HEK293 (cell line): ENCODE data around the gene KLF4.

Experiments used
- CTCF ChIA-PET: fragments of 350-600 bp; formaldehyde crosslinking; extraction: SDS; loops from one replicate; lab custom pipeline; 2021; ENCODE audit warnings: antibody characterized with exemption; lab: Yijun Ruan, JAX
- POLR2A ChIA-PET: fragments of 300-600 bp; formaldehyde crosslinking; extraction: SDS; loops from one replicate; lab custom pipeline; 2020; ENCODE audit warnings: antibody characterized with exemption, inconsistent platforms; lab: Yijun Ruan, JAX
- H3K27ac ChIP-seq: fragments of 200-500 bp; sonication (Bioruptor generic); 2 replicates; pipeline ENCODE4 v1.5.1; 2014; ENCODE audit warnings: low read depth, low read length, control low read depth, inconsistent platforms; ENCODE audit errors: extremely low read depth
- H3K36me3 ChIP-seq, 2 experiments: fragments of 200-500 bp in 1 of 2; sonication (Bioruptor generic) in 1 of 2; 1 replicate in 1 of 2; 2 replicates in 1 of 2; pipeline ENCODE4 v1.5.1; 2014 to 2017; ENCODE audit warnings: inconsistent platforms in 2 of 2, low read length in 2 of 2; ENCODE audit not compliant: control insufficient read depth in 2 of 2, insufficient read depth in 1 of 2
- H3K4me1 ChIP-seq: fragments of 200-500 bp; sonication (Bioruptor generic); 2 replicates; pipeline ENCODE4 v1.5.1; 2014; ENCODE audit warnings: mild to moderate bottlenecking, low read length, inconsistent platforms; ENCODE audit not compliant: control insufficient read depth, insufficient read depth
- H3K4me3 ChIP-seq: 2 replicates; pipeline ENCODE4 v1.5.1; 2011; ENCODE audit warnings: low read depth, mild to moderate bottlenecking, control low read depth, low read length, moderate library complexity
- H3K9me3 ChIP-seq: fragments of 200-500 bp; sonication (Bioruptor generic); 2 replicates; pipeline ENCODE4 v1.5.1; 2014; ENCODE audit warnings: low read depth, low read length, inconsistent platforms; ENCODE audit not compliant: control insufficient read depth, insufficient read depth
- ZNF132 ChIP-seq: fragments of 450-650 bp; formaldehyde crosslinking; IDR thresholded peaks from 2 replicates; pipeline ENCODE4 v1.5.1; 2017; ENCODE audit warnings: missing biosample characterization, missing genetic modification characterization, borderline replicate concordance
- ZNF133 ChIP-seq: fragments of 450-650 bp; formaldehyde crosslinking; IDR thresholded peaks from 2 replicates; pipeline ENCODE4 v1.5.1; 2016; ENCODE audit warnings: missing biosample characterization, missing genetic modification characterization
- ZNF148 ChIP-seq: fragments of 450-650 bp; formaldehyde crosslinking; IDR thresholded peaks from 2 replicates; pipeline ENCODE4 v1.5.0; 2017; ENCODE audit warnings: missing biosample characterization, missing genetic modification characterization, borderline replicate concordance
- ZNF324 ChIP-seq: fragments of 450-650 bp; formaldehyde crosslinking; IDR thresholded peaks from 2 replicates; pipeline ENCODE4 v1.5.1; 2016; ENCODE audit warnings: missing biosample characterization, missing genetic modification characterization
- ZNF335 ChIP-seq: fragments of 450-650 bp; formaldehyde crosslinking; conservative IDR thresholded peaks from 2 replicates; pipeline ENCODE4 v1.5.1; 2016; ENCODE audit warnings: missing biosample characterization, missing genetic modification characterization
- ZNF366 ChIP-seq: fragments of 450-650 bp; formaldehyde crosslinking; conservative IDR thresholded peaks from 2 replicates; pipeline ENCODE4 v1.5.1; 2016; ENCODE audit warnings: missing biosample characterization, missing genetic modification characterization
- ZNF433 ChIP-seq: fragments of 450-650 bp; formaldehyde crosslinking; IDR thresholded peaks from 2 replicates; pipeline ENCODE4 v1.5.1; 2016; ENCODE audit warnings: missing biosample characterization, missing genetic modification characterization, low read depth
- ZNF558 ChIP-seq: fragments of 450-650 bp; formaldehyde crosslinking; IDR thresholded peaks from 2 replicates; pipeline ENCODE4 v1.5.1; 2016; ENCODE audit warnings: missing biosample characterization, missing genetic modification characterization
- ZNF76 ChIP-seq: fragments of 450-650 bp; formaldehyde crosslinking; IDR thresholded peaks from 2 replicates; pipeline ENCODE4; 2016; ENCODE audit warnings: low read depth, missing biosample characterization, missing genetic modification characterization, borderline replicate concordance
- ZNF791 ChIP-seq: fragments of 450-650 bp; formaldehyde crosslinking; IDR thresholded peaks from 2 replicates; pipeline ENCODE4 v1.5.1; 2016; ENCODE audit warnings: missing biosample characterization, missing genetic modification characterization
- ZSCAN23 ChIP-seq: fragments of 450-650 bp; formaldehyde crosslinking; IDR thresholded peaks from 2 replicates; pipeline ENCODE4 v1.5.1; 2016; ENCODE audit warnings: missing biosample characterization, missing genetic modification characterization
- ZXDB ChIP-seq: fragments of 450-650 bp; formaldehyde crosslinking; IDR thresholded peaks from 2 replicates; pipeline ENCODE4 v1.5.1; 2016; ENCODE audit warnings: missing biosample characterization, missing genetic modification characterization

KLF4 gene

GRCh38 chr9:107437716-107438115 is 51.9 kb downstream of the KLF4 start (continued):
- TF ChIP-seq ZNF133 (tag by site-specific recombination): no peak
- TF ChIP-seq ZNF366 (tag by site-specific recombination): no peak
- TF ChIP-seq ZNF335 (tag by site-specific recombination): no peak

GRCh38 chr9:107435415-107435814 is 54.2 kb downstream of the KLF4 start:
- Histone ChIP-seq H3K4me1 (no peaks in the 10 kb centered on the region), H3K4me3 (no peak overlapping the region), H3K36me3 (no peaks in the 10 kb centered on the region), H3K27ac (no peak overlapping the region), H3K9me3 (no peaks in the 10 kb centered on the region)
- CTCF ChIA-PET: interaction anchor here (0.5 to 1.5 kb wide), 4 partner anchors 12 to 846 kb away, joined by 3 read pairs; no protein-coding TSS in a partner anchor
- POLR2A ChIA-PET: no interaction called here
- TF ChIP-seq ZNF558 (tag by site-specific recombination) (no peak), ZXDB (tag by site-specific recombination) (no peak), ZNF148 (no peak), ZNF76 (tag by site-specific recombination) (no peak), ZNF324 (tag by site-specific recombination) (no peak), ZNF132 (tag by site-specific recombination) (no peak), ZNF433 (tag by site-specific recombination) (no peak), ZSCAN23 (tag by site-specific recombination) (no peak), ZNF791 (no peak)
